NT2/D1 (cell line): ENCODE results near the gene LRRC36.

Experiments used
- SUZ12 ChIP-seq: IDR thresholded peaks from 2 replicates; pipeline ENCODE4 v1.6.1; 2011; ENCODE audit not compliant: insufficient read length, insufficient read depth; ENCODE audit errors: extremely low read depth
- YY1 ChIP-seq: IDR thresholded peaks from 2 replicates; pipeline ENCODE4 v1.6.1; 2011; ENCODE audit not compliant: insufficient read length, insufficient read depth

GRCh38 chr16:67430504-67430976, 103.9 kb downstream of the LRRC36 start:
- TF ChIP-seq YY1: no peak
- no peak for TF ChIP-seq SUZ12
